ENCODE data around the gene SRA1.

The SRA1 gene

DNA sequence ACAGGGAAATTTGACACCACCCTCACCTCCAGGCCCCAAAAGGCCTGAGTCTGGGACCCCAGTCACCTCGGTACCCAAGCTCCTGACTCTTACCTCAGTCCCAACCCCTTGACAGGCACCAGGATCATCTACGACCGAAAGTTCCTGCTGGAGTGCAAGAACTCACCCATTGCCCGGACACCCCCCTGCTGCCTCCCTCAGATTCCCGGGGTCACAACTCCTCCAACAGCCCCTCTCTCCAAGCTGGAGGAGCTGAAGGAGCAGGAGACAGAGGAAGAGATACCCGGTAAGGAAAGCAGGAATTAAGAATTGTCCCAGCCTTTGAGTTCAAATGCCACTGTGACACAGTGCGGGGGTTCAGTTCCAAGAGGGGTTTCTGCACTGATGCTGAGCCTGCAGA is 8.5 kb downstream of the SRA1 start:
- DNase-seq, result no peak

DNA sequence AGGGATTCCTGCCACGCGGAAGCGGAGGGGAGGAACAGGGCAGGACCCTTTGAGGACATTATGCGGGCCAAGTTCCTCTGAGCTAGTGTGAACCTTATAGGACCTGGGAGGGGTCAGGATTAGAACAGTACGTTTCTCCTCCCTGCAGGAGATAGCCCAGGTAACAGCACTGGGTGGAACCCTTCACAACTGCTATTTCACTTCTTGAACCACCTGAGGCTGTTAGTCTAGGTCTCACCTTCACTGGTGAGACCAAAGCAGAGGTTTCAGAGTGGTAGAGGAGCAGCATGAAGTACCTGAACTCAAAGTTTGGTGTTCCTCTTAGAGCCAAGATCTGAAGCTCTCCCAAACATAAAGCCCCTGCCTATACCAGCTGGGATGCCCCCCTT is 9.0 kb downstream of the SRA1 start:
- DNase-seq, result no peak

DNA sequence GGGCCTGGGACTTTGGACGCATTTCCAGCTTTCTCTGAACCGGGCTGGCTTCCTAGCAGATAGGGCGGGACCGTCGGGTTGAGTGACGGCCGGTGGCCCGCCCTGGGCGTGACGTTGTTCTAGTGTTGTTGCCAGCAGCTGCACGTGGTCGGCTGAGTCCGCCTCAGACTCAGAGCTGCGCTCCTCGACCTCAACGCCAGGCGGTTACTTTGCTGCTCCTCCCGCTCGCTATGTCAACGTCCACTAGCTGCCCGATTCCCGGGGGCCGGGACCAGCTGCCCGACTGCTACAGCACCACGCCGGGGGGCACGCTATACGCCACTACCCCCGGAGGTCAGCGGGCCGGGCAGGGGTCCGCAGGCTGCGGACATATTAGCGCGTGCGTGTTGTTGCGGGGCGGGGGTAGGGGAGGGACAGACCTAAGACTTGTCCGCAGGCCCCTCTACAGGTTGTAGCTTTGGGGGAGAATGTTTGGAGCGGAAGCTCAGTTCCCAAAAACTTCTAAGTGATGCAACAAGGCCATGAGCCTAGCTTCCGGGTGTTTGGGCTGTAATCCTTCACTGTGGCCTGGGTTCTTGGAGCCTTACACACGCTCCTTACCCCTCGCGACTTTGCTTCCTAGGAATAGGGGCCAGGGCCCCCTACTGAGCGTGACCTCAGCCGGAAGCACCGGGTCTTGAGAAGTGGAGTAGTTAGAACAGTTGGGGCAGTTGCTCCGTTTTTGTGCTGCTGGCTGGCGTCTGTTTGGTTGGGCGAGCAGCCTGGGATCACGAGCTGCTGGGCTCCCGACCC is 9.6 kb downstream of the SRA1 start, which contains the start of gene EIF4EBP3:
TSS of gene EIF4EBP3 (plus strand) at position 155 of the 792 bp plus-strand sequence. CDS start at position 231, 76 bp downstream.
- DNase-seq, result no peak

DNA sequence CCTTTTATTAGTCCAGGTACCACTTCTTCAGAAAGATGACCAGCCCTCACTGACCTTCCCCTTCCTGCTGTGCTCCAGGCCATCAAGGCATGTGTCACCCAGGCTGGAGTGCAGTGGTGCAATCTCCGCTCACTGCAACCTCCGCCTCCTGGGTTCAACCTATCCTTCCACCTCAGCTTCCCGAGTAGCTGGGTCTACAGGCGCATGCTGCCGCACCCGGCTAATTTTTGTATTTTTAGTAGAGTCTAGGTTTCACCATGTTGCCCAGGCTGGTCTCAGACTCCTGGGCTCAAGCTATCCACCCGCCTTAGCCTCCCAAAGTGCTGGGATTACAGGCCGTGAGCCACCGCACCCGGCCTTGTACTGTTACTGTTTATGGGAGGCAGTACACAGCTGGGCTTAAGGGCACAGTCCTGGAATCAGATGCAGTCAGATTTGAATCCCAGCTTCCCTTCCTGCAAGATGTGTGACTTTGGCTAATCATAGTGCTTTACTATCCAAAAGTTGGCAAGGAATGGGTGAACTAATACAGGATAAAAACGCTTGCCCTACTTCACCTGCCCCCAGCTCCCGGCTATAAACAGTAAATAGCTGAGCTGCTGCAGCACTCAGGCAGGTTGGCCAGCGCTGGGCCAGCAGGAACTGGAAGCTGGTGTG is 10.3 kb downstream of the SRA1 start:
- no peak for DNase-seq

DNA sequence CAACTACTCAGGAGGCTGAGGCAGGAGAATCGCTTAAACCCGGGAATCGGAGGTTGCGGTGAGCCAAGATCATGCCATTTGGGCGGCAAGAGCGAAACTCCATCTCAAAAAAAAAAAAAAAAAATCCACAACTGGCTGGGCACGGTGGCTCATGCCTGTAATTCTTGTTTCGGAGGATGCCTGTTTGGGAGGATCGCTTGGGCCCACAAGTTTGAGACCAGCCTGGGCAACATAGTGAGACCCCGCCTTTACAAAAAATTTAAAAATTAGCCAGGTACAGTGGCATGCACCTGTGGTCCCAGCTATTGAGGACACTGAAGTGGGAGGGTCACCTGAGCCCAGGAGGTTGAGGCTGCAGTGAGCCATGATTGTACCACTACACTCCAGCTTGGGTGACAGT is 11.7 kb downstream of the SRA1 start:
- DNase-seq, result no peak

DNA sequence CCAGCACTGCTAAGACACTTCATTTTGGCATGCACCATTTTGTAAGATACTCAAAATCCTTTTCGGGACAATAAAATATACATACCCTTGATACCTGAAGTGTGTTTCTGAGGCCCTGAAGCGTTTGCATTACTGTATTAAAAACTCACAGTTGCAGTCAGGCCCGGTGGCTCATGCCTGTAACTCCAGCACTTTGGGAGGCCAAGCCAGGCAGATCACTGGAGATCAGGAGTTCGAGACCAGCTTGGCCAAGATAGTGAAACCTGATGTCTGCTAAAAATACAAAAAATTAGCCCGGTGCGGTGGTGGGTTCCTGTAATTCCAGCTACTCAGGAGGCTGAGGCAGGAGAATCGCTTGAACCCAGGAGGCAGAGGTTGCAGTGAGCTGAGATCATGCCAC is 12.3 kb downstream of the SRA1 start:
- no peak for DNase-seq

DNA sequence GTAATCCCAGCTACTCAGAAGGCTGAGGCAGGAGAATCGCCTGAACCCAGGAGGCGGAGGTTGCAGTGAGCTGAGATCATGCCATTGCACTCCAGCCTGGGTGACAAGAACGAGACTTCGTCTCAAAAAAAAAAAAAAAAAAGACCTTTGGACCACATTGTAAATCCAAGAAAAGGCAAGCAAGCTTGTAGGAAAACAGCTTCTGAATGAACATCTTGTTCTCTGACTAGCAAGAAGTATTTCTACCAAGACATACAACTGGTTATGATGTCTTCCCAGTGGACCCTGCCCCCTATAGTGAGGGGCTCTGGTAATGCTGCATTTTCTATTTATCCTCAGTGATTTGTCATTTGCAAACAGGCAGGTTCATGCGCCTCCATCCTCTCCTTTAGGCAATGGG is 14.3 kb downstream of the SRA1 start:
- DNase-seq, result no peak

DNA sequence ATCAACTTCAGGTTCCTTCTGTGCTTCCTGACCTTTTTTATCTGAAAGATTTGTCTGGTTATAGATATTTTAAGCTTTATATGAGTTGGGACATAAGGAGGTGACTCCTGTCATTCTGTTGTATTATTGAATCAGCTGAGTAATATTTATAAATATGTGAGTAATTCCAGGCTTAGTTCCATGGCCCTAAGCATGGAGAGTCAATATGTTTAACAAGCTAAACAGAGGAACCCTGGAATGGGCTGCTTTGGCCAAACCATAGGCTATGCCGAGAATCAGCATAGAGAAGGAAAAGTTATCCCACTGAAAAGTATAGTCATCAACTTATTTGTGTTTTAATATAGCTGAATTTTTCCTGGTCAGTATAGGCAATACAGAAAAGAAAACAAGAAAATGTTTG is 17.0 kb downstream of the SRA1 start:
- DNase-seq, result no peak

DNA sequence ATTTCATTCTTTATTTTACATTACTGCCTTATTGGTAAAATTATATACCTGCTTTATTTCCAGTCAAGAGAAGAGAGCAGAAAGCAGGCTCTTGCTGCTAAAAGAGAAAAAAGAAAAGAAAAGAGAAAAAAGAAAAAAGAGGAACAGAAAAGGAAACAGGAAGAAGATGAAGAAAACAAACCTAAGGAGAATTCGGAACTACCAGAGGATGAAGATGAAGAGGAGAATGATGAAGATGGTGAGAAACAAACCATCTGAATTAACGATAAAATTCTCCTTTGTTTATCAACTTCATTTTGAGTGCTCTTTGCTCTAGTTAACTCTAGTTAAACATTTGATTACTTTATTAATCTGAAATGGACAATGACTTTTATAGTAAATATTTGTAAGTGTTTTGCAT is 33.3 kb downstream of the SRA1 start:
- DNase-seq, result no peak

DNA sequence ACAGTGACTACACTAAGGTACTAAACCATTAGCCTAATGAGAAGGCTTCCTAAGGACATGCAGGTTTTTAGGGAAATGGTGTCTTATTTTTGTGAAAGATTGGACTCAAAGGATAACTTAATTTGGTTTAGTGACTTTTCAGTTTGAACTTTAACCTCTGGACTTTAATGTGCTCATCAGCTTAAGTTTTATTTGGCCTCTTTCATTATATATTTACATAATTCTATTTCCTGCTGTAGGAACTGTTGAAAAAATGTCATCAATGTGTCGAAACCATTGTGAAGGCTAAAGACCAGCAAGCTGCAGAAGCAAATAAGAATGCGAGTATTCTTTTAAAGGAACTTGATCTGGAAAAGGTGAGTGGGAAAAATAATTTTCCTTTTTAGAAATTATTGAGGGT is 44.1 kb downstream of the SRA1 start:
- DNase-seq, result no peak

DNA sequence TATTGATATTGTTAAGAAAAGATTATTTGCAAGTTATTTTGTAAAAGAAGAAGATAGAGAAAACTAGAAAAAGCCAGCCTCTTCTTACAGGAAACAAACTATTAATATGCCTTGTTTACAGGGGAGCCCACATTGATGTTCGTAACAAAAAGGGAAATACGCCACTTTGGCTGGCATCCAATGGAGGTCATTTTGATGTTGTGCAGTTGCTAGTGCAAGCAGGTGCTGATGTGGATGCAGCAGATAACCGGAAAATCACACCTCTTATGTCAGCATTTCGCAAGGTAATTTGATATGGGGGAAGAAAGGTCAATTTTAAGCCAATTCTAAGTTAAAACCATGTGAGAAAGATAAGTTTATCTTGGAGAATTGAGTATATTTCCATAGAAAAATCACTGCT is 47.4 kb downstream of the SRA1 start:
- DNase-seq, result peak; percentile 0

DNA sequence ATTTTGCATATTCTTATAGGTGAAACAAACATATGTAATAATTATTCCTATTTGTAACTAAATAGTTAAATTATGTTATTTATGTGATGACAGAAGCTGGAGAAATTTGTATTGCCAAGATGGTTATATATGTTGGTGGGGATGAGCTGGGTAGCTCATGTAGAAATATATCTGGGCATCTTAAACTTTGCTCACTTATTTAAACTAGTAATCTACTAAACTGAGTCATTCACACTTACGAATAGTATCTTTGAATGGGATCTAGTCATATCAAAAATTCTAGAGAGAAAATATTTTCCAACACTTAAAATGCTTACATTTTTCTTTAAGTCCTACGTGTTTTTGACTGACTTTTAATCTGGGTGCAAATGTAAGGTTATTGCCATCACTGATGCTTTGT is 54.4 kb downstream of the SRA1 start:
- DNase-seq, result no peak

Data from NCI-H1436 (cell line).